Stomach (tissue), 9 donors: ENCODE data around the gene RAD51AP1. TPM values are rescaled to one million over a fixed set of nuclear protein-coding genes. Genes with fewer than 3 reads are reported as not detected.

Source experiments
- DNase-seq, 2 donors: peaks; one replicate each; pipeline versions ENCODE4 v3.0.0 to v3.0.0-alpha.2; 2013 to 2019
- H3K27ac ChIP-seq, 5 donors: fragments of 200-600 bp in 4 of 5; sonication (generic) in 4 of 5; one replicate each; pipeline ENCODE4 v1.5.1; 2013 to 2019; ENCODE audit warnings: mild to moderate bottlenecking in 1 of 5, moderate library complexity in 1 of 5
- H3K27me3 ChIP-seq, 3 donors: fragments of 200-600 bp; sonication (generic); one replicate each; pipeline ENCODE4 v1.5.1; 2017 to 2019; ENCODE audit warnings: mixed run types in 1 of 3
- H3K36me3 ChIP-seq, 4 donors: fragments of 200-600 bp; sonication (generic); 1 replicate in 3 of 4; 2 replicates in 1 of 4; pipeline ENCODE4 v1.5.1; 2016 to 2019
- H3K4me1 ChIP-seq, 4 donors: fragments of 200-600 bp; sonication (generic); one replicate each; pipeline ENCODE4 v1.5.1; 2016 to 2019
- H3K4me3 ChIP-seq, 4 donors: fragments of 200-600 bp; sonication (generic) in 3 of 4; one replicate each; pipeline ENCODE4 v1.5.1; 2016 to 2019; ENCODE audit warnings: mild to moderate bottlenecking in 1 of 4
- H3K9me3 ChIP-seq, 4 donors: fragments of 200-600 bp; sonication (generic); one replicate each; pipeline ENCODE4 v1.5.1; 2016 to 2019
- CTCF ChIP-seq, 7 experiments: fragments of 450-650 bp in 4 of 7; fragments of 200-600 bp in 3 of 7; sonication (generic) in 3 of 7; IDR thresholded peaks; one replicate each; pipeline ENCODE4 v1.5.1; 2016 to 2019; ENCODE audit warnings: antibody characterized with exemption in 7 of 7, control low read depth in 2 of 7, mild to moderate bottlenecking in 1 of 7
- EP300 ChIP-seq: sonication (generic); formaldehyde crosslinking; IDR thresholded peaks from one replicate; pipeline ENCODE4 v1.6.1; 2017; ENCODE audit warnings: antibody characterized with exemption
- POLR2A ChIP-seq, 4 donors: fragments of 450-650 bp; IDR thresholded peaks; one replicate each; pipeline ENCODE4 v1.6.1; 2016; ENCODE audit warnings: antibody characterized with exemption in 4 of 4, control low read depth in 2 of 4, mild to moderate bottlenecking in 1 of 4, moderate library complexity in 1 of 4
- POLR2AphosphoS5 ChIP-seq, 3 donors: sonication (generic); formaldehyde crosslinking; IDR thresholded peaks; one replicate each; pipeline ENCODE4 v1.6.1; 2016; ENCODE audit warnings: antibody characterized with exemption in 3 of 3
- WGBS, 5 donors: extraction: QIAGEN DNeasy Blood & Tissue Kit in 3 of 5; methylation state at CpG; one replicate each; pipeline versions ENCODE4 v1.1.5 to v1.1.7; 2013 to 2018; 5-methylcytosine and 5-hydroxymethylcytosine counted together
- intact Hi-C: fragments of 100-400 bp; cut with DNase I; formaldehyde crosslinking; loops from one replicate; pipeline ENCODE4 v1.15.1; 2023; ENCODE audit warnings: low total_unique reads
- polyA plus RNA-seq, 3 donors: library from polyadenylated mRNA; stranded (reverse); fragments of 200-250 nt; gene quantifications; one replicate each; pipeline ENCODE4 v1.2.3, GENCODE V29; 2013
- total RNA-seq, 5 donors: library from RNA; depleted of rRNA; stranded (reverse); fragments of >200 nt; gene quantifications; one replicate each; pipeline versions ENCODE4 v1.1.0 to v1.2.3, GENCODE V29; 2014 to 2016
- donor health status: healthy with polysubstance abuse.
- donor health status: Bipolar disorder and iron deficiency.
- donor health status: healthy.

RAD51AP1 gene
- total and polyA plus RNA-seq, 8 donors = 2.5 to 20.2 (median 5.0) TPM; not detected in 1

- peaks cover 0 to 25% (median 20%) of the 10 kb centered on the region in 4 donors for H3K4me1 ChIP-seq
- H3K27me3 ChIP-seq = no peaks in the 10 kb centered on the region
- no peak for TF ChIP-seq POLR2A (IDR thresholded peaks at IDR 0.05)
- no peak for TF ChIP-seq POLR2AphosphoS5 (IDR thresholded peaks at IDR 0.05)
- TF ChIP-seq EP300 = no peak
- TF ChIP-seq CTCF (IDR thresholded peaks at IDR 0.05) = no peak
- peaks cover 7 to 49% (median 29%) of the 10 kb centered on the region in 4 donors for H3K36me3 ChIP-seq
- WGBS, 5 donors = 55 to 88% (median 70%) methylated on average over 3 of the region's 3 CpGs
- intact Hi-C loops = no loop called here
- peak in 1 of 2 donors; percentile 9 for DNase-seq
- H3K27ac ChIP-seq = no peak overlapping the region
- no peaks in the 10 kb centered on the region for H3K9me3 ChIP-seq
- no peak overlapping the region for H3K4me3 ChIP-seq
Observed at GRCh38 chr12:4607056-4607455, 68.4 kb downstream of the RAD51AP1 start.

GRCh38 chr12:4609071-4609470 is 70.4 kb downstream of the RAD51AP1 start:
- TF ChIP-seq EP300 = no peak
- TF ChIP-seq POLR2A (IDR thresholded peaks at IDR 0.05) = no peak
- TF ChIP-seq CTCF (IDR thresholded peaks at IDR 0.05) = no peak
- Histone ChIP-seq H3K4me1 (peaks cover 0 to 25% (median 20%) of the 10 kb centered on the region in 4 donors), H3K36me3 (peaks cover 25 to 69% (median 49%) of the 10 kb centered on the region in 4 donors), H3K9me3 (no peaks in the 10 kb centered on the region), H3K4me3 (no peak overlapping the region), H3K27ac (no peak overlapping the region), H3K27me3 (no peaks in the 10 kb centered on the region)
- peak in 1 of 2 donors; percentile 28 for DNase-seq
- WGBS, 5 donors = 88 to 94% (median 91%) methylated on average over 9 of the region's 9 CpGs
- intact Hi-C loops = no loop called here

Other genes starting within 250 kb of the RAD51AP1 start
- 100 to 1,000 TPM in 1 of 5 donors, 1 to 10 TPM in 2, under 1 TPM in 1, not detected in 1; 0.45 to 149 (median 5.1) TPM for gene TIGAR, start 217.7 kb upstream of the RAD51AP1 start, total RNA-seq
- gene TIGAR, start 217.7 kb upstream of the RAD51AP1 start, polyA plus RNA-seq = 1 to 10 TPM; 2.1 to 9.2 (median 5.5) TPM
- not detected for gene FGF23, start 159.2 kb upstream of the RAD51AP1 start, total RNA-seq
- not detected for gene FGF23, start 159.2 kb upstream of the RAD51AP1 start, polyA plus RNA-seq
- not detected for gene FGF6, start 93.1 kb upstream of the RAD51AP1 start, total RNA-seq
- not detected for gene FGF6, start 93.1 kb upstream of the RAD51AP1 start, polyA plus RNA-seq
- gene DYRK4, start 23.3 kb downstream of the RAD51AP1 start, total RNA-seq = 10 to 100 TPM in 4 of 5 donors, not detected in 1; 16.5 to 34.8 (median 23.6) TPM
- gene DYRK4, start 23.3 kb downstream of the RAD51AP1 start, polyA plus RNA-seq = 10 to 100 TPM; 29.0 to 41.0 (median 37.0) TPM
- under 1 TPM in 4 of 5 donors, not detected in 1; 0.29 to 0.58 (median 0.33) TPM for gene AKAP3, start 110.2 kb downstream of the RAD51AP1 start, total RNA-seq
- 1 to 10 TPM in 1 of 3 donors, under 1 TPM in 1, not detected in 1; 0.88 to 1.3 TPM for gene AKAP3, start 110.2 kb downstream of the RAD51AP1 start, polyA plus RNA-seq
- 10 to 100 TPM; 10.5 to 72.4 (median 48.8) TPM for gene NDUFA9, start 110.2 kb downstream of the RAD51AP1 start, total RNA-seq
- 10 to 100 TPM; 48.7 to 71.3 (median 60.0) TPM for gene NDUFA9, start 110.2 kb downstream of the RAD51AP1 start, polyA plus RNA-seq
- 10 to 100 TPM in 1 of 5 donors, 1 to 10 TPM in 2, under 1 TPM in 1, not detected in 1; 0.87 to 19.7 (median 1.2) TPM for gene GALNT8, start 181.5 kb downstream of the RAD51AP1 start, total RNA-seq
- gene GALNT8, start 181.5 kb downstream of the RAD51AP1 start, polyA plus RNA-seq = under 1 TPM in 2 of 3 donors, not detected in 1; 0.28 to 0.31 TPM